A673 (cell line): ENCODE results near the gene ATP8A2.

Source experiments
- EZH2 ChIP-seq: fragments of 200-600 bp; sonication (generic); IDR thresholded peaks from 2 replicates; pipeline ENCODE4 v1.6.1; 2017; ENCODE audit warnings: borderline replicate concordance, low read depth, mild to moderate bottlenecking, mixed read lengths, antibody characterized with exemption, low read length; ENCODE audit not compliant: poor library complexity, severe bottlenecking
- TF ChIP-seq, protein P1 (sequence below): fragments of 300-800, 200-600 bp; sonication (generic); conservative IDR thresholded peaks from 2 replicates; pipeline ENCODE4 v1.5.1; 2017; ENCODE audit warnings: low read depth, mild to moderate bottlenecking, antibody characterized with exemption, low read length, moderate library complexity, mixed read lengths

DNA sequence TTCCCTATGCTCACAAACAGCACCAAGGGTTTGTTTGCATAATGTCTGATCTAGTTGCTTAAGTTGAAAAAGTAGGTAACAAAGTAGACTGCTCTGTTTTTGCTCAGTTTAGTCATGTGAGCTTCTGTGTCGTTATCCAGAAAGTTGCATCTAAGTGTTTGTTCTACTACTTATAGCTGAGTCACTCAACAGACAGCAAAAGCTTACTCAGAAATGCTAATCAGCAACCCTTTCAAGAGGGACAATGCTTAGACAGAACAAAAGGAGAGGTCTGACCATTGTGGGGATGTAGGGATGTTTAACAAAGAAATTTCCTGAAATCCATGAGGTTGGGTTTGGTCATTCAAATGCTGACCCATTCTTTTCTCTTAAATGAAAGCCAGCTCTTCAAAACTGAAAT, 106.4 kb downstream of the ATP8A2 start:
- TF ChIP-seq, protein P1, sequence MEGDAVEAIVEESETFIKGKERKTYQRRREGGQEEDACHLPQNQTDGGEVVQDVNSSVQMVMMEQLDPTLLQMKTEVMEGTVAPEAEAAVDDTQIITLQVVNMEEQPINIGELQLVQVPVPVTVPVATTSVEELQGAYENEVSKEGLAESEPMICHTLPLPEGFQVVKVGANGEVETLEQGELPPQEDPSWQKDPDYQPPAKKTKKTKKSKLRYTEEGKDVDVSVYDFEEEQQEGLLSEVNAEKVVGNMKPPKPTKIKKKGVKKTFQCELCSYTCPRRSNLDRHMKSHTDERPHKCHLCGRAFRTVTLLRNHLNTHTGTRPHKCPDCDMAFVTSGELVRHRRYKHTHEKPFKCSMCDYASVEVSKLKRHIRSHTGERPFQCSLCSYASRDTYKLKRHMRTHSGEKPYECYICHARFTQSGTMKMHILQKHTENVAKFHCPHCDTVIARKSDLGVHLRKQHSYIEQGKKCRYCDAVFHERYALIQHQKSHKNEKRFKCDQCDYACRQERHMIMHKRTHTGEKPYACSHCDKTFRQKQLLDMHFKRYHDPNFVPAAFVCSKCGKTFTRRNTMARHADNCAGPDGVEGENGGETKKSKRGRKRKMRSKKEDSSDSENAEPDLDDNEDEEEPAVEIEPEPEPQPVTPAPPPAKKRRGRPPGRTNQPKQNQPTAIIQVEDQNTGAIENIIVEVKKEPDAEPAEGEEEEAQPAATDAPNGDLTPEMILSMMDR = no peak
- no peak for TF ChIP-seq EZH2
